Breast epithelium (tissue), 4 donors: ENCODE measurements around the gene ZNF443. TPM values are rescaled to one million over a fixed set of nuclear protein-coding genes. Genes with fewer than 3 reads are reported as not detected.
"Not testable (repeated sequence)": the region's sequence is repeated elsewhere in the genome, so short reads cannot be mapped to it uniquely, and the experiment has no call there.

Experiments
- DNase-seq, 2 donors: peaks; one replicate each; pipeline ENCODE4 v3.0.0-alpha.2; 2019; ENCODE audit warnings: low spot score in 2 of 2
- H3K27ac ChIP-seq, 2 donors: fragments of 200-600 bp; sonication (generic) in 1 of 2; one replicate each; pipeline ENCODE4 v1.5.1; 2016 to 2019; ENCODE audit warnings: mild to moderate bottlenecking in 1 of 2
- H3K27me3 ChIP-seq, 2 donors: fragments of 200-600 bp; sonication (generic) in 1 of 2; one replicate each; pipeline versions ENCODE4 v1.5.1 to v1.6.0; 2017 to 2019; ENCODE audit warnings: control low read depth in 1 of 2, mild to moderate bottlenecking in 1 of 2
- H3K36me3 ChIP-seq: fragments of 200-600 bp; one replicate; pipeline ENCODE4 v1.5.1; 2019
- H3K4me1 ChIP-seq, 2 donors: fragments of 200-600 bp; sonication (generic); one replicate each; pipeline ENCODE4 v1.5.1; 2016 to 2019; ENCODE audit warnings: control low read depth in 1 of 2
- H3K4me3 ChIP-seq, 3 donors: fragments of 200-600 bp; sonication (generic); 1 replicate in 2 of 3; 2 replicates in 1 of 3; pipeline ENCODE4 v1.5.1; 2016 to 2019; ENCODE audit warnings: mild to moderate bottlenecking in 3 of 3, moderate library complexity in 2 of 3
- H3K9me3 ChIP-seq, 2 donors: fragments of 200-600 bp; sonication (generic) in 1 of 2; one replicate each; pipeline ENCODE4 v1.5.1; 2016 to 2019; ENCODE audit warnings: control low read depth in 1 of 2
- CTCF ChIP-seq, 3 donors: fragments of 450-650 bp; IDR thresholded peaks; one replicate each; pipeline ENCODE4 v1.5.1; 2016 to 2017; ENCODE audit warnings: antibody characterized with exemption in 3 of 3, mild to moderate bottlenecking in 3 of 3, moderate library complexity in 3 of 3
- POLR2A ChIP-seq: fragments of 450-650 bp; IDR thresholded peaks from one replicate; pipeline ENCODE4 v1.6.1; 2016; ENCODE audit warnings: antibody characterized with exemption, mild to moderate bottlenecking, moderate library complexity
- POLR2AphosphoS5 ChIP-seq, 3 donors: sonication (generic); formaldehyde crosslinking; IDR thresholded peaks; one replicate each; pipeline ENCODE4 v1.6.1; 2017; ENCODE audit warnings: antibody characterized with exemption in 3 of 3
- intact Hi-C: fragments of 100-400 bp; cut with DNase I; formaldehyde crosslinking; loops from one replicate; pipeline ENCODE4 v1.15.1; 2023; ENCODE audit warnings: low total_unique reads
- total RNA-seq, 3 donors: library from RNA; depleted of rRNA; stranded (reverse); fragments of >200 nt; gene quantifications; one replicate each; pipeline ENCODE4 v1.1.0, GENCODE V29; 2016

Gene ZNF443
- total RNA-seq = 10 to 100 TPM in 2 of 3 donors, 1 to 10 TPM in 1; 4.2 to 12.6 (median 10.8) TPM

GRCh38 chr19:12440541-12441316 lies at the start of gene ZNF443:
TSS of gene ZNF443 (minus strand) at chr19:12441021. CDS start at chr19:12440914, 107 bp downstream.
- intact Hi-C loops = no loop called here
- DNase-seq = peak; percentile 99 to 100
- H3K36me3 ChIP-seq = no peaks in the 10 kb centered on the region
- no peaks in the 10 kb centered on the region for H3K27me3 ChIP-seq
- peaks cover 3 to 4% of the 10 kb centered on the region in 2 donors for H3K9me3 ChIP-seq
- peak within 1 kb of the TSS; percentile 58 to 86 (median 64) for H3K4me3 ChIP-seq
- TF ChIP-seq POLR2AphosphoS5 (IDR thresholded peaks at IDR 0.05) = peak; percentile 57 to 67 (median 63)
- TF ChIP-seq POLR2A = no peak
- TF ChIP-seq CTCF (IDR thresholded peaks at IDR 0.05) = no peak
- H3K27ac ChIP-seq = peak within 1 kb of the TSS; percentile 61 to 93
- H3K4me1 ChIP-seq = no peaks in the 10 kb centered on the region

GRCh38 chr19:12486265-12486783 lies 45.5 kb upstream of the ZNF443 start:
- DNase-seq, H3K4me3 ChIP-seq, H3K4me1 ChIP-seq, H3K27me3 ChIP-seq, intact Hi-C loops, H3K27ac ChIP-seq, H3K9me3 ChIP-seq, H3K36me3 ChIP-seq: not testable (repeated sequence)

- peak overlapping the region in 1 of 2 donors; percentile 83 for H3K27ac ChIP-seq
- H3K4me3 ChIP-seq = no peak overlapping the region
- H3K27me3 ChIP-seq = no peaks in the 10 kb centered on the region
- no peaks in the 10 kb centered on the region for H3K4me1 ChIP-seq
- H3K36me3 ChIP-seq = no peaks in the 10 kb centered on the region
- TF ChIP-seq CTCF (IDR thresholded peaks at IDR 0.05) (no peak), POLR2A (no peak), POLR2AphosphoS5 (IDR thresholded peaks at IDR 0.05) (no peak)
- intact Hi-C loops = no loop called here
- no peaks in the 10 kb centered on the region for H3K9me3 ChIP-seq
- no peak for DNase-seq
Measured at GRCh38 chr19:12485571-12485970, 44.8 kb upstream of the ZNF443 start.

GRCh38 chr19:12485052-12485416 lies 44.2 kb upstream of the ZNF443 start:
- TF ChIP-seq CTCF (IDR thresholded peaks at IDR 0.05) = no peak
- TF ChIP-seq POLR2AphosphoS5 (IDR thresholded peaks at IDR 0.05) = no peak
- no peak for TF ChIP-seq POLR2A
- Histone ChIP-seq H3K4me1 (no peaks in the 10 kb centered on the region), H3K4me3 (peak overlapping the region; percentile 80 to 99 (median 87)), H3K27ac (peak overlapping the region; percentile 83 to 93), H3K9me3 (no peaks in the 10 kb centered on the region), H3K27me3 (no peaks in the 10 kb centered on the region), H3K36me3 (no peaks in the 10 kb centered on the region)
- intact Hi-C loops = no loop called here
- DNase-seq = no peak

- peak within 1 kb of the TSS; percentile 83 to 93 for H3K27ac ChIP-seq
- intact Hi-C loops = no loop called here
- DNase-seq = peak; percentile 82 to 86
- no peaks in the 10 kb centered on the region for H3K4me1 ChIP-seq
- H3K4me3 ChIP-seq = peak within 1 kb of the TSS; percentile 80 to 99 (median 87)
- no peaks in the 10 kb centered on the region for H3K27me3 ChIP-seq
- TF ChIP-seq CTCF (IDR thresholded peaks at IDR 0.05) = no peak
- TF ChIP-seq POLR2A = no peak
- peak; percentile 36 to 72 (median 58) for TF ChIP-seq POLR2AphosphoS5 (IDR thresholded peaks at IDR 0.05)
- no peaks in the 10 kb centered on the region for H3K9me3 ChIP-seq
- no peaks in the 10 kb centered on the region for H3K36me3 ChIP-seq
Measured at GRCh38 chr19:12484371-12485051, 43.7 kb upstream of the ZNF443 start, which contains the start of gene ZNF709. TSS of gene ZNF709 (minus strand) at chr19:12484816. CDS start at chr19:12484657, 159 bp downstream.
